ENCODE measurements around the gene BPIFB6. TPM values are rescaled to one million over a fixed set of nuclear protein-coding genes. Genes with fewer than 3 reads are reported as not detected.

Gene BPIFB6
- polyA plus RNA-seq, 2 of the 4 experiments (the other 2 are of a cell fraction): not detected

- 21% methylated on average over 6 of the region's 6 CpGs for WGBS (ENCODE audit: missing lambda C conversion rate)
- no peak for ATAC-seq
- CTCF ChIA-PET: interaction anchor here (0.7 kb wide), 1 partner anchor 10 kb away, joined by 3 read pairs; no protein-coding TSS in a partner anchor
- no peak for DNase-seq (ENCODE audit: low read depth in 1 of 2, low spot score in 1 of 2)
- POLR2A ChIA-PET: no interaction called here
- Histone ChIP-seq H3K4me3 (no peak overlapping the region), H3K4me2 (no peak overlapping the region), H3K4me1 (no peaks in the 10 kb centered on the region), H3K27ac (no peak overlapping the region), H3K9me3 (no peaks in the 10 kb centered on the region)
- FAIRE-seq: no peak
- TF ChIP-seq PHF8 (IDR thresholded peaks at IDR 0.05; ENCODE audit: borderline replicate concordance, low read depth): no peak
- no peak for TF ChIP-seq ESRRA (IDR thresholded peaks at IDR 0.05; ENCODE audit: borderline replicate concordance, low read length)
- TF ChIP-seq MAFK (IDR thresholded peaks at IDR 0.05; ENCODE audit: partially characterized antibody): no peak
- TF ChIP-seq HOXB13 (CRISPR knock-in tag; IDR thresholded peaks at IDR 0.05; ENCODE audit: low read depth): no peak
- no peak for TF ChIP-seq JUNB (IDR thresholded peaks at IDR 0.05)
- TF ChIP-seq CBX2 (IDR thresholded peaks at IDR 0.05; ENCODE audit: borderline replicate concordance, low read depth): no peak
- TF ChIP-seq SMC3 (IDR thresholded peaks at IDR 0.05): no peak
- TF ChIP-seq HOXA7 (CRISPR knock-in tag; IDR thresholded peaks at IDR 0.05): no peak
- no peak for TF ChIP-seq EHMT2 (IDR thresholded peaks at IDR 0.05; ENCODE audit: low read depth)
- TF ChIP-seq FOSL2 (IDR thresholded peaks at IDR 0.05): no peak
- no peak for TF ChIP-seq FOSL2 (CRISPR knock-in tag; IDR thresholded peaks at IDR 0.05)
- TF ChIP-seq RFX5 (IDR thresholded peaks at IDR 0.05): no peak
- no peak for TF ChIP-seq FOXS1 (CRISPR knock-in tag; IDR thresholded peaks at IDR 0.05)
- no peak for TF ChIP-seq ZNF302 (CRISPR knock-in tag; IDR thresholded peaks at IDR 0.05)
- TF ChIP-seq JUN (IDR thresholded peaks at IDR 0.05): no peak
- TF ChIP-seq ATOH8 (CRISPR knock-in tag; IDR thresholded peaks at IDR 0.05; ENCODE audit: low read depth): no peak
- TF ChIP-seq CTCF (IDR thresholded peaks at IDR 0.05): no peak
Observed at GRCh38 chr20:33032555-33032954, 1.1 kb downstream of the BPIFB6 start.

GRCh38 chr20:33033381-33033780 lies 1.9 kb downstream of the BPIFB6 start:
- TF ChIP-seq E2F6 (IDR thresholded peaks at IDR 0.05; ENCODE audit: borderline replicate concordance, low read depth) (no peak), PHF8 (IDR thresholded peaks at IDR 0.05; ENCODE audit: borderline replicate concordance, low read depth) (no peak), TP53 (CRISPR knock-in tag; IDR thresholded peaks at IDR 0.05) (no peak), BHLHE40 (IDR thresholded peaks at IDR 0.05; ENCODE audit: low read depth, low read length) (no peak), REST (IDR thresholded peaks at IDR 0.05) (no peak), EHF (CRISPR knock-in tag; IDR thresholded peaks at IDR 0.05) (no peak), NPAS2 (CRISPR knock-in tag; IDR thresholded peaks at IDR 0.05; ENCODE audit: borderline replicate concordance) (no peak), MYC (IDR thresholded peaks at IDR 0.05; ENCODE audit: borderline replicate concordance, low read length) (no peak), FOXS1 (CRISPR knock-in tag; IDR thresholded peaks at IDR 0.05) (no peak), MAFK (IDR thresholded peaks at IDR 0.05; ENCODE audit: partially characterized antibody) (no peak), ATOH8 (CRISPR knock-in tag; IDR thresholded peaks at IDR 0.05; ENCODE audit: low read depth) (no peak), HES2 (IDR thresholded peaks at IDR 0.05) (no peak)
- DNase-seq (ENCODE audit: low read depth in 1 of 2, low spot score in 1 of 2): no peak
- ChIA-PET POLR2A (no interaction called here), CTCF (no interaction called here)
- no peak for FAIRE-seq
- no peaks in the 10 kb centered on the region for H3K4me1 ChIP-seq
- no peak overlapping the region for H3K4me3 ChIP-seq
- H3K9me3 ChIP-seq: no peaks in the 10 kb centered on the region
- H3K27ac ChIP-seq: no peak overlapping the region
- ATAC-seq: no peak
- WGBS (ENCODE audit: missing lambda C conversion rate): 11% methylated on average over 5 of the region's 5 CpGs
- H3K4me2 ChIP-seq: no peak overlapping the region

All from A549 (cell line).